CD8-positive, alpha-beta memory T cell (primary cell): Measurements from ENCODE around the gene LRRC38. TPM values are rescaled to one million over a fixed set of nuclear protein-coding genes. Genes with fewer than 3 reads are reported as not detected.

Source experiments
- CTCF ChIA-PET: fragments of 350-600 bp; sonication (Branson Sonifier 250); formaldehyde crosslinking; loops from one replicate; lab custom pipeline; 2021; ENCODE audit warnings: antibody characterized with exemption; lab: Charles Lee
- POLR2A ChIA-PET: fragments of 350-600 bp; sonication (Branson Sonifier 250); formaldehyde crosslinking; loops from one replicate; lab custom pipeline; 2021; ENCODE audit warnings: antibody characterized with exemption; lab: Charles Lee
- DNase-seq, 5 donors: peaks; one replicate each; pipeline versions ENCODE4 v3.0.0 to v3.0.0-alpha.2; 2020 to 2022; ENCODE audit warnings: mixed read lengths in 1 of 5
- H3K27ac ChIP-seq: one replicate; pipeline ENCODE4 v1.7.0; 2013; ENCODE audit warnings: low read depth, mild to moderate bottlenecking, low read length, moderate library complexity
- H3K27me3 ChIP-seq: 2 replicates; pipeline ENCODE4 v1.7.0; 2013; ENCODE audit warnings: low read length, mild to moderate bottlenecking; ENCODE audit not compliant: insufficient read depth, poor library complexity, severe bottlenecking
- H3K36me3 ChIP-seq: 2 replicates; pipeline ENCODE4 v1.7.0; 2013; ENCODE audit warnings: mild to moderate bottlenecking, low read length, moderate library complexity; ENCODE audit not compliant: insufficient read depth
- H3K4me1 ChIP-seq: 2 replicates; pipeline ENCODE4 v1.7.0; 2013; ENCODE audit warnings: mild to moderate bottlenecking, low read length, moderate library complexity; ENCODE audit not compliant: insufficient read depth
- H3K4me3 ChIP-seq: 2 replicates; pipeline ENCODE4 v1.7.0; 2013; ENCODE audit warnings: mild to moderate bottlenecking, low read length
- H3K9me3 ChIP-seq: 2 replicates; pipeline ENCODE4 v1.7.0; 2013; ENCODE audit warnings: mild to moderate bottlenecking, low read length
- H3K27ac Mint-ChIP-seq, 8 donors: one replicate each; pipeline ENCODE4 v1.8.0; 2020 to 2021; ENCODE audit warnings: mixed read lengths in 8 of 8, mild to moderate bottlenecking in 6 of 8, inconsistent platforms in 3 of 8, moderate library complexity in 3 of 8
- H3K27me3 Mint-ChIP-seq, 2 donors: one replicate each; pipeline ENCODE4 v1.8.0; 2020 to 2021; ENCODE audit warnings: mixed read lengths in 2 of 2, mild to moderate bottlenecking in 1 of 2, moderate library complexity in 1 of 2
- H3K36me3 Mint-ChIP-seq, 3 donors: one replicate each; pipeline ENCODE4 v1.8.0; 2020 to 2021; ENCODE audit warnings: mixed read lengths in 3 of 3, inconsistent platforms in 1 of 3, mild to moderate bottlenecking in 1 of 3
- H3K4me1 Mint-ChIP-seq, 3 donors: one replicate each; pipeline ENCODE4 v1.8.0; 2020 to 2021; ENCODE audit warnings: mixed read lengths in 3 of 3, inconsistent platforms in 1 of 3, mild to moderate bottlenecking in 1 of 3
- H3K4me3 Mint-ChIP-seq, 7 donors: one replicate each; pipeline ENCODE4 v1.8.0; 2020 to 2021; ENCODE audit warnings: mixed read lengths in 7 of 7, mild to moderate bottlenecking in 6 of 7, moderate library complexity in 4 of 7, inconsistent platforms in 2 of 7
- H3K9me3 Mint-ChIP-seq, 5 donors: one replicate each; pipeline ENCODE4 v1.8.0; 2020 to 2022; ENCODE audit warnings: mixed read lengths in 5 of 5, mild to moderate bottlenecking in 3 of 5, moderate library complexity in 2 of 5, inconsistent platforms in 1 of 5
- polyA plus RNA-seq: library from polyadenylated mRNA; unstranded; fragments of 300-500 nt; fragmentation: Illumina TruSeq; gene quantifications from one replicate; pipeline ENCODE4 v1.2.3, GENCODE V29; 2021
- total RNA-seq, 2 experiments: library from RNA; stranded (reverse); gene quantifications; one replicate each; pipeline ENCODE4 v1.2.3, GENCODE V29; 2021

Gene LRRC38
- total and polyA plus RNA-seq, 3 experiments from 2014 or later: not detected

- H3K27me3 Mint-ChIP-seq: peaks cover 3 to 14% of the 10 kb centered on the region in 2 donors
- H3K27ac Mint-ChIP-seq: no peak overlapping the region
- Histone ChIP-seq H3K27me3 (no peaks in the 10 kb centered on the region), H3K27ac (no peak overlapping the region), H3K4me3 (no peak overlapping the region), H3K4me1 (no peaks in the 10 kb centered on the region), H3K36me3 (no peaks in the 10 kb centered on the region), H3K9me3 (no peaks in the 10 kb centered on the region)
- CTCF ChIA-PET: no interaction called here
- no peak for DNase-seq
- no peaks in the 10 kb centered on the region for H3K4me1 Mint-ChIP-seq
- no peaks in the 10 kb centered on the region for H3K36me3 Mint-ChIP-seq
- H3K4me3 Mint-ChIP-seq: no peak overlapping the region
- POLR2A ChIA-PET: no interaction called here
- H3K9me3 Mint-ChIP-seq: no peaks in the 10 kb centered on the region
Observed at GRCh38 chr1:13536571-13536970, 22.8 kb upstream of the LRRC38 start.

GRCh38 chr1:13535227-13535626 lies 21.4 kb upstream of the LRRC38 start:
- Mint-ChIP-seq H3K27me3 (peaks cover 3 to 14% of the 10 kb centered on the region in 2 donors), H3K4me3 (no peak overlapping the region), H3K9me3 (no peaks in the 10 kb centered on the region), H3K36me3 (no peaks in the 10 kb centered on the region), H3K27ac (no peak overlapping the region), H3K4me1 (no peaks in the 10 kb centered on the region)
- Histone ChIP-seq H3K4me1 (no peaks in the 10 kb centered on the region), H3K36me3 (no peaks in the 10 kb centered on the region), H3K9me3 (no peaks in the 10 kb centered on the region), H3K4me3 (no peak overlapping the region), H3K27me3 (no peaks in the 10 kb centered on the region), H3K27ac (no peak overlapping the region)
- DNase-seq: no peak
- ChIA-PET CTCF (no interaction called here), POLR2A (no interaction called here)

GRCh38 chr1:13528320-13528719 lies 14.5 kb upstream of the LRRC38 start:
- H3K4me3 Mint-ChIP-seq: peak overlapping the region in 1 of 7 donors; percentile 34
- H3K27ac Mint-ChIP-seq: no peak overlapping the region
- Histone ChIP-seq H3K36me3 (no peaks in the 10 kb centered on the region), H3K27me3 (no peaks in the 10 kb centered on the region), H3K4me3 (no peak overlapping the region), H3K27ac (no peak overlapping the region), H3K9me3 (no peaks in the 10 kb centered on the region), H3K4me1 (no peaks in the 10 kb centered on the region)
- peaks cover 0 to 5% (median 0%) of the 10 kb centered on the region in 5 donors for H3K9me3 Mint-ChIP-seq
- H3K36me3 Mint-ChIP-seq: no peaks in the 10 kb centered on the region
- H3K4me1 Mint-ChIP-seq: no peaks in the 10 kb centered on the region
- peaks cover 0 to 3% of the 10 kb centered on the region in 2 donors for H3K27me3 Mint-ChIP-seq
- DNase-seq: no peak
- ChIA-PET POLR2A (no interaction called here), CTCF (no interaction called here)

GRCh38 chr1:13523780-13524477 lies 10.1 kb upstream of the LRRC38 start:
- H3K9me3 ChIP-seq: no peaks in the 10 kb centered on the region
- Mint-ChIP-seq H3K27ac (no peak overlapping the region), H3K36me3 (no peaks in the 10 kb centered on the region), H3K4me3 (no peak overlapping the region), H3K9me3 (peaks cover 0 to 9% (median 7%) of the 10 kb centered on the region in 5 donors), H3K27me3 (peaks cover 1 to 18% of the 10 kb centered on the region in 2 donors), H3K4me1 (no peaks in the 10 kb centered on the region)
- CTCF ChIA-PET: no interaction called here
- H3K4me1 ChIP-seq: no peaks in the 10 kb centered on the region
- H3K27ac ChIP-seq: no peak overlapping the region
- no peak overlapping the region for H3K4me3 ChIP-seq
- no peaks in the 10 kb centered on the region for H3K27me3 ChIP-seq
- no peak for DNase-seq
- no peaks in the 10 kb centered on the region for H3K36me3 ChIP-seq
- POLR2A ChIA-PET: no interaction called here

GRCh38 chr1:13520985-13521384 lies 7.2 kb upstream of the LRRC38 start:
- Mint-ChIP-seq H3K4me1 (no peaks in the 10 kb centered on the region), H3K27ac (no peak overlapping the region), H3K27me3 (peaks cover 12 to 21% of the 10 kb centered on the region in 2 donors), H3K4me3 (no peak overlapping the region), H3K36me3 (no peaks in the 10 kb centered on the region), H3K9me3 (peaks cover 0 to 9% (median 6%) of the 10 kb centered on the region in 5 donors)
- H3K27ac ChIP-seq: no peak overlapping the region
- POLR2A ChIA-PET: no interaction called here
- no peaks in the 10 kb centered on the region for H3K27me3 ChIP-seq
- no peaks in the 10 kb centered on the region for H3K4me1 ChIP-seq
- DNase-seq: no peak
- CTCF ChIA-PET: no interaction called here
- H3K4me3 ChIP-seq: no peak overlapping the region
- H3K9me3 ChIP-seq: no peaks in the 10 kb centered on the region
- H3K36me3 ChIP-seq: no peaks in the 10 kb centered on the region

- Mint-ChIP-seq H3K4me3 (no peak overlapping the region), H3K27ac (peak overlapping the region in 1 of 8 donors; percentile 27), H3K27me3 (peaks cover 15 to 26% of the 10 kb centered on the region in 2 donors), H3K36me3 (no peaks in the 10 kb centered on the region), H3K9me3 (peaks cover 0 to 10% (median 4%) of the 10 kb centered on the region in 5 donors), H3K4me1 (no peaks in the 10 kb centered on the region)
- CTCF ChIA-PET: no interaction called here
- DNase-seq: no peak
- no peaks in the 10 kb centered on the region for H3K36me3 ChIP-seq
- H3K9me3 ChIP-seq: no peaks in the 10 kb centered on the region
- no peak overlapping the region for H3K27ac ChIP-seq
- H3K27me3 ChIP-seq: no peaks in the 10 kb centered on the region
- POLR2A ChIA-PET: no interaction called here
- H3K4me3 ChIP-seq: no peak overlapping the region
- no peaks in the 10 kb centered on the region for H3K4me1 ChIP-seq
Observed at GRCh38 chr1:13517193-13517812, 3.5 kb upstream of the LRRC38 start.

- Mint-ChIP-seq H3K4me3 (no peak overlapping the region), H3K4me1 (no peaks in the 10 kb centered on the region), H3K9me3 (peaks cover 0 to 10% (median 4%) of the 10 kb centered on the region in 5 donors), H3K27ac (no peak overlapping the region), H3K27me3 (peaks cover 17 to 30% of the 10 kb centered on the region in 2 donors), H3K36me3 (no peaks in the 10 kb centered on the region)
- no peak overlapping the region for H3K4me3 ChIP-seq
- ChIA-PET POLR2A (no interaction called here), CTCF (no interaction called here)
- no peaks in the 10 kb centered on the region for H3K4me1 ChIP-seq
- no peak overlapping the region for H3K27ac ChIP-seq
- H3K27me3 ChIP-seq: no peaks in the 10 kb centered on the region
- H3K36me3 ChIP-seq: no peaks in the 10 kb centered on the region
- no peak for DNase-seq
- no peaks in the 10 kb centered on the region for H3K9me3 ChIP-seq
Observed at GRCh38 chr1:13516606-13517005, 2.8 kb upstream of the LRRC38 start.

- no peaks in the 10 kb centered on the region for H3K36me3 ChIP-seq
- CTCF ChIA-PET: no interaction called here
- Mint-ChIP-seq H3K36me3 (no peaks in the 10 kb centered on the region), H3K9me3 (peaks cover 0 to 7% (median 4%) of the 10 kb centered on the region in 5 donors), H3K27ac (no peak overlapping the region), H3K4me3 (no peak overlapping the region), H3K4me1 (no peaks in the 10 kb centered on the region), H3K27me3 (peaks cover 18 to 37% of the 10 kb centered on the region in 2 donors)
- no peaks in the 10 kb centered on the region for H3K27me3 ChIP-seq
- H3K4me3 ChIP-seq: no peak overlapping the region
- POLR2A ChIA-PET: no interaction called here
- no peaks in the 10 kb centered on the region for H3K9me3 ChIP-seq
- no peak overlapping the region for H3K27ac ChIP-seq
- DNase-seq: no peak
- no peaks in the 10 kb centered on the region for H3K4me1 ChIP-seq
Observed at GRCh38 chr1:13514821-13515220, 1.0 kb upstream of the LRRC38 start.
